Brain microvascular endothelial cell (primary cell): ENCODE measurements around the gene IDI1.

Experiments
- DNase-seq: peaks from one replicate; pipeline ENCODE4 v3.0.0-alpha.2; 2020
- H3K27ac ChIP-seq: fragments of 250-450 bp; sonication (Bioruptor Pico); 2 replicates; pipeline ENCODE4 v1.5.1; 2020; ENCODE audit warnings: mild to moderate bottlenecking, moderate library complexity
- H3K27me3 ChIP-seq: fragments of 250-450 bp; sonication (Bioruptor Pico); replicated peaks from 2 replicates; pipeline ENCODE4 v1.5.1; 2020; ENCODE audit warnings: mild to moderate bottlenecking
- H3K36me3 ChIP-seq: fragments of 250-450 bp; sonication (Bioruptor Pico); replicated peaks from 2 replicates; pipeline ENCODE4 v1.5.1; 2020; ENCODE audit warnings: mild to moderate bottlenecking
- H3K4me3 ChIP-seq: 2 replicates; pipeline ENCODE4 v1.5.1; 2011; ENCODE audit warnings: low read depth, mild to moderate bottlenecking, control low read depth, low read length, moderate library complexity
- CTCF ChIP-seq: IDR thresholded peaks from 2 replicates; pipeline ENCODE4 v1.5.1; 2011; ENCODE audit warnings: low read depth, mild to moderate bottlenecking, moderate library complexity, low read length, control low read depth, inconsistent platforms; ENCODE audit errors: missing control alignments
- in situ Hi-C: cut with HindIII; loops from 2 replicates; pipeline ENCODE4 v1.10.0; 2017; ENCODE audit warnings: low sequenced_read_pairs, low pct_ligation_motif_present

IDI1 gene

GRCh38 chr10:1007583-1007982 lies 41.3 kb downstream of the IDI1 start:
- H3K36me3 ChIP-seq: peaks cover 91% of the 10 kb centered on the region
- in situ Hi-C loops: no loop called here
- no peaks in the 10 kb centered on the region for H3K27me3 ChIP-seq
- no peak overlapping the region for H3K27ac ChIP-seq
- no peak overlapping the region for H3K4me3 ChIP-seq
- no peak for DNase-seq
- TF ChIP-seq CTCF: no peak

- no peak for DNase-seq
- in situ Hi-C loops: no loop called here
- H3K36me3 ChIP-seq: peaks cover 93% of the 10 kb centered on the region
These were observed 42.3 kb downstream of the IDI1 start for GRCh38 chr10:1006573-1006972.

DNA sequence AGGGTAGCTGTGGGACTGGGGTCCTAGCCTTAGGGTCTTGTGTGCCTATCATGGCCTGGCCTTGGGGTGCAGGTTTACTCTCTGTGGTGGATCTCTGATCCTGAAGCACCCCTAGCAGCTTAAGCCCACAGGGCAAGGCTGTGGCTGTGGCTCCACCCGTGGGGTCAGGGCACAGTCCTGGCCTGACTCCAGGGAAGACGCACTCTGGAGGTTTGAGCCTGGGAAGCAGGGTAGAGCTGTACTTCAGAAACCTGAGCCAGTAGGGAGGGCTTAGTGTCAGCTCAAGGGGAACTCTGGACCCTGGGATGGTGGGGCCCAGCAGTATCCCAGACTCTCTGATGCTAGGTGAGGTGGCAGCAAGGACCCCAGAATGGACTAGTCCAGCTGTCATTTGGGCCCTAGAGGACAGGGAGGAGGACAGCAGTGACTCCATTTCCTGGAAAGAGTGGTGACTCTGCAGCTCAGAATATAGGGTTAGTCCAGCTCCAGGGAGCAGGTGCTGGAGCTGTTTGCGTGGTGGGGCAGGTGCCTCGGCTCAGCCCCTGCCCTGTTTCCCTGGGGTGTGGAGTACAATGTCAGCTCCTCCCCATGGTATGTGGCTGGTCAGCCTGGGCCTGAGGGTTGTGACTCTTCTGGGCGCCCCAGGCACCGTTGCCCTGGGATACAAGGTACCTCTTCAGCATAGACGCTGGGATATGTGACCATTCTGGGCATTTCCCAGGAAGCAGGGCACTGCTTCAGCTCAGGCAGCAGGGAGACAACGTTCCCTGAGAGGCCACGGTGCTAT lies 44.8 kb downstream of the IDI1 start:
- DNase-seq: no peak
- H3K4me3 ChIP-seq: no peak overlapping the region
- no peak overlapping the region for H3K27ac ChIP-seq
- TF ChIP-seq CTCF: no peak
- in situ Hi-C loops: no loop called here
- H3K27me3 ChIP-seq: no peaks in the 10 kb centered on the region
- peaks cover 98% of the 10 kb centered on the region for H3K36me3 ChIP-seq

More at GRCh38 chr10:1006573-1006972, 42.3 kb downstream of the IDI1 start:
- Histone ChIP-seq H3K27me3 (no peaks in the 10 kb centered on the region), H3K27ac (no peak overlapping the region), H3K4me3 (no peak overlapping the region)
- no peak for TF ChIP-seq CTCF

DNA sequence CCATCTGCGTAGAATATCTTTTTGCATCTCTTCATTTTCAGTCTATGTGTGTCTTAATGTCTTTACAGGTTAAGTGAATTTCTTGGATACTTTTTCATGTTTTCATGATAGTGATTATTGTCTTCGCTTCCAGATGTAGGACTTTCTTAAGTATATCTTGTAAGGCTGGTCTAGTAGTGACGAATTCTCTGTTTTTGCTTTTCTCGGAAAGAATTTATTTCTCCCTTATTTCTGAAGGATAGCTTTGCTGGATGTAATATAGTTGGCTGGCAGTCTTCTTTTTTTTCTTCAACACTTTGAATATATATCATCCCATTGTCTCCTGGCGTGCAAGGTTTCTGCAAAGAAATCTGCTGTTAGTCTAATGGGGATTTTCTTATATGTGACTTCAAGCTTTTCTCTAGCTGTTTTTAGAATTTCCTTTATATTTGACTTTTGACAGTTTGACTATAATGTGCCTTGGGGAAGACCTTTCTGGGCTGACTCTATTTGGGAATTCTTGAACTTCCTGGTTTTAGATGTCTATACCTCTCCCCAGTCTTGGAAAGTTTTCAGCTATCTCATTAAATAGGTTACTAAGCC lies 46.4 kb downstream of the IDI1 start:
- DNase-seq: no peak
- no peak for TF ChIP-seq CTCF
- in situ Hi-C loops: no loop called here
- Histone ChIP-seq H3K36me3 (peaks cover 96% of the 10 kb centered on the region), H3K27me3 (no peaks in the 10 kb centered on the region), H3K27ac (no peak overlapping the region), H3K4me3 (no peak overlapping the region)

- H3K4me3 ChIP-seq: no peak overlapping the region
- no peaks in the 10 kb centered on the region for H3K27me3 ChIP-seq
- in situ Hi-C loops: no loop called here
- TF ChIP-seq CTCF: no peak
- no peak overlapping the region for H3K27ac ChIP-seq
- peaks cover 97% of the 10 kb centered on the region for H3K36me3 ChIP-seq
- DNase-seq: no peak
These were observed 51.5 kb downstream of the IDI1 start for GRCh38 chr10:997266-998022.
